Stimulated activated CD8-positive, alpha-beta memory T cell treated with anti-CD3 and anti-CD28 coated beads, Interleukin-2, amount 100 ng/mL, for 48 hours (primary cell): ENCODE data around the gene RABGGTA.
"Not testable (repeated sequence)": the region's sequence is repeated elsewhere in the genome, so short reads cannot be mapped to it uniquely, and the experiment has no call there.

ENCODE experiments used
- DNase-seq, 2 donors: peaks; one replicate each; pipeline ENCODE4 v3.0.0-alpha.2; 2020; ENCODE audit warnings: low read depth in 2 of 2

Gene RABGGTA

DNA sequence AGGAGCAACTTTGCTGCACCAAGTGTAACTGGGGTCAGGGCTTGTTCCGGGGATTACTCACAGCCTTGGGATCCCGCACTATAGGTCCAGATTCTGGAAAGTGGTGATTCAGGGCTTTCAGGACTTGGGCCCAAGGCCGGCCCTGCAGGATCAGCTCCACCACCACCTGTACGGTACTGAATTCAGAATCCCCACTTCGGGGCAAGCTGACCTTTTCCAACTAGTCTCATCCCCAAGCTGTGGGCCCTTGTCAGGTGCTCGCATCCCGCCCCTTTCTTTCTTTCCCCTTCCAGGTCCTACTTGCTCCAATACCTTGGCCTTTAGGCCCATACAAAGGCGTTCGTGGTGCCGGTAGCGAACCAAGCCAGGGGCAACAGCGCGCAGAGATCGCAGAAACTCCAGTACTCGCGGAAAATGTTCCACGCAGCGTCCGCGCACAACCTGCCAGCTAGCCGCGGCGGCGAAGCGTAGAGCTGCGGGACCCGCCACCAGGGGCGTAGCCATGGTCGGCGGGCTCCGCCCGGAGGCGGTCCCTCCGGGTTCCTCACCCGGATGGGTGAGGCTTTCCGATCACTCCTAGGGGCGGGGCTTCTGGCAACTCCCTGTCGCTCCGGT, 29.5 kb downstream of the RABGGTA start:
- peak; percentile 88 to 89 for DNase-seq

DNA sequence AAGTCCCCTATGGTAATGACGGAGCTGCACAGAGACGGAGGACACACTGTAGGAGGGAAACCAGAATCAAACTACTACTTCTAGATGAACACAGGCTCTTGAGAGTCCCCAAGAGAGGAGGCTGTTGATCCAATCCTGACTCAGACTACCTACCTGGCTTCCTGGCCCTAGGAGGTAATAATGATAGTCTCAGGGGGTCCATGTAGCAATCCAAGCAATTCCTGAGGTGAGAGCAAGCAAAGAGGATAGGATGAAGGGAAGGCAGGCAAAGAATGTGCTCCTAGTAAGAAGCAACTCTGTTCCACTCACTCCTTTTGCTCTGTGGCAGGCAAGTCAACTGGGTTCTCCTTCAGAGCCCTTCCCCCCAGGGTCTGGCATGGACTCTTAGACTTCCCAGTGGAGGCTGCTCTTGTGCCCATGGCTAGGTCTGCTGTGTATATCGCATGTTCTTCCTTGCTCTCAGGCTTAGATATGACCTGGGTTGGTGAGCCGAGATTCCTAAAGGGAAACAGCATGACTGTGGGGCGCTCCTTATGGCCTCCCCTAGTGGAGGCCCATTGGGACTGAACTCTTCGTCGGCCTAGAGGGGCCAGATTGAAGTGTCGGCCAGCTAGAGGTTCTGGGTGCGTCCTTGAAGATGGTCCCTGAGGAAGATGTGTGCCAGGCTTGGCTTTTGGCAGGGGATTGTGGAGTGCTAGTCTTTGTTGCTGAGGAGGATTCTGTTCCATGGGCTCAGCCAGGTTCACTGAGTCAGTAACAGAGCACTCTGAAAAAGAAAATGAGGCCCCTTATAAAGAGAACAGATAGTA, 31.1 kb downstream of the RABGGTA start:
- no peak for DNase-seq

DNA sequence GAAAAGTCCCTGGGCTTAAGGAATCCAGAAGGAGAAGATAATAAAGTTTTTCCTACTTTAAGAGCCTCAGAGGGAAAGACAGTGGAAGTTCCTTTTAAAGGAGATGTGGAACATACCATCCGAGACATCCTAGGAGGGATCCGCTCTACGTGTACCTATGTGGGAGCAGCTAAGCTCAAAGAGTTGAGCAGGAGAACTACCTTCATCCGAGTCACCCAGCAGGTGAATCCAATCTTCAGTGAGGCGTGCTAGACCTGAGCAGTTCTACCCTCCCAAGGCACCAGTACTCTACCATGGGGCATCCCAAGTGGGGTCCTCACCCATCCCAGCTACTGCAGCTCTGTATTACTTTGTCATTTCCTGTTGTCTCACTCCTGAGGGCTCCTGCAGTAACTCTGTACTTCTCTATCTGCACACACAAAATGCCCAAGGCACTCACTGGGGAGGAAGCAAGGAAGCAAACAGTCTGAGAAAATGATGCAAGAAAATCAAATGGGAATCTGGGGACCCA, 32.8 kb downstream of the RABGGTA start:
- no peak for DNase-seq

DNA sequence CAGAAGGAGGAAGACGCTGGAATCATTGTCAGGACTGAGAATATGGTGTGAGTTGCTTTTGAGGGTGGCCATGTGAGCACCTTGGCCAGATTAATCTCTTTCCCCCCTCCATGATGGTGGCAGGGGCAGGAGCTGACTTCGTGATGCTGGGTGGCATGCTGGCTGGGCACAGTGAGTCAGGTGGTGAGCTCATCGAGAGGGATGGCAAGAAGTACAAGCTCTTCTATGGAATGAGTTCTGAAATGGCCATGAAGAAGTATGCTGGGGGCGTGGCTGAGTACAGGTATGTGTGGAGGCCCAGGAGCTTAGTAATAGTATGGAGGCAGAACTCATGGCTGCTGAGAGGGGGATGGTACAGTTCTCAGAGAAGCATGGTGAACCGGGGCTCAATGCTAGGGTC, 33.3 kb downstream of the RABGGTA start:
- DNase-seq: no peak

DNA sequence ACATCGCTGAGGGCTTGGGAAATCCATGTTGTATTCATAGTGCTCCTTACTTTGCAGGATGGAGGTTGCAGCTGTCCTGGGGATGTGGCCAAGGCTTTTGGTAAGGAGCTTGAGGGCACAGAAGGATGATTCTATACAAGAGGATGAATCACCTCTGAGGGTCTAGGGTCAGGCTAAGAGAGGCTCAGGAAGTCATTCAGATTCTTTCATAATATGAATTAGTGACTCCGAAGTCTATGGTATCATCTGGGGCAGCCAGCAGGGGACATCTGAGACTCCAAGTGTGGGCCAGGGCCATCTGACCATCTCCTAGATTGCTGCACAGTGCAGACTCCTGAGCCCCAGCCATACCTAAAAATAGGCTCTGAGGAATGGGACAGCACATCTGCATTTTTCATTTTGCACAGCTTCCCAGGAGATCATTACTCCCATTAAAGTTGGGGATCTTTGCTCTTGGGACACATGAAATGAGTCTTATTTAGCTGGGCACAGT, 33.9 kb downstream of the RABGGTA start:
- DNase-seq: no peak

DNA sequence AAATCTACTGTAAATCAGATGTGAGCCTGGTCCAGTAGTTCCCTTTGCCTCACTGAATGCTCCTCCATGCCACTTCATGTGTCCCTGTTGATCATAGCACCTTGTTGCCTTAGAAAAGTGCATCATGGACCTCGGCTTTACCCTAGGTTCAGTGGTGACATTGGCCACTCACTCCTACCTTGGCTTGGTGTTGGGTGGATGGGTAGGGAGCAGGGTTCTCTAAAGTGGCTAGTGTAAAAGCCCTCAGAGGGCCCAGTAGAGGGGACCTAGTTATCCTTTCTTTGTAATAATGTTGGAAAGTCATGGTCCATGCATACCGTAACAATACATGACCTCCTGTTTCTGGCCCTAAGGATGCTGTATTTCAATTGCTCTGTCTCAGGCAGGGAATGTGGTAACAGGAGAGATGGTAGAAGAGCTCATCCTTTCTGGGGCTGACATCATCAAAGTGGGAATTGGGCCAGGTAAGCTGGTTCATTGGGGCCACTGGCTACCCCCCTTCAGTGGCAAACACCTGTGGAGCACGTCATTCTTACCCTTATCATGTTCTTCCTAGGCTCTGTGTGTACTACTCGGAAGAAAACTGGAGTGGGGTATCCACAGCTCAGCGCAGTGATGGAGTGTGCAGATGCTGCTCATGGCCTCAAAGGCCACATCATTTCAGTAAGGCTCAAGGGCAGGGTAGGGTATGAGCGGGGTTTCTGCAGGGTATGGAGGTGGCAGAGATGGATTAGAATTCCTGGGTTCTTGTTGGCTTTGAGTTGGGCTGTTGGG, 34.5 kb downstream of the RABGGTA start:
- DNase-seq: no peak

DNA sequence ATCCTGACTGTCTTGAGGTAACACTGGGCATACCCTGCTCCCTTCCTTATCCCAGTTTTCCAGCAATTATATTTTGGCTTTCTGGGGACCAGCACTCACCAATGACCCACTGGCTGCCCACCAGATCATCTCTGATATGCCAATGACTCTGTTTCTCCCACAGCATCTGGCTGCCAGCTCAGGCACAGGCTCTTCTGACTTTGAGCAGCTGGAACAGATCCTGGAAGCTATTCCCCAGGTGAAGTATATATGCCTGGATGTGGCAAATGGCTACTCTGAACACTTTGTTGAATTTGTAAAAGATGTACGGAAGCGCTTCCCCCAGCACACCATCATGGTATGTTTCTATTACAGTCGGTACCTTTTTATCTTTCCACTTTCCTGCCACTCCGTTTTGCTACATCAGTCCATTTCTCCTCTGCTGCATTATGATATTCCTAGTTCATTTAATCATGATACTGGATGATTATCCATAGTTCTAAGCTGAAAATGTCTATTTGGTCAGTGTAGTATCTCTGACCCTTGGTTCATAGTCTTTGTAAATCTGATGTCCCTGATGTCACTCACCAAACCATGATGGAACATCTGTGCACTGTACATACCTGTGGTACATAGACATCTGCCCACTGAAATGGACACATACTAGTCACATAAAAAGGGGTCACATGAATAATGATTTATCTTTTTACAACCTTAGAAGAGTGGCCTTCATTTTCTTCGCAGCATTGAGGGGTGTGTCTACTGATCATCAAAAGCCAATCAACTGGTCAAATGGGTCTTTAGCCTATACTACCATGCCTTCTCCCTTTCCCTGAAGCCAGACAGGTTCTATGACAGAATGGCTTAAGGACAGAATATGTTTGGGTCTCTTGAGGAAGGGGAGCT, 35.4 kb downstream of the RABGGTA start:
- no peak for DNase-seq

DNA sequence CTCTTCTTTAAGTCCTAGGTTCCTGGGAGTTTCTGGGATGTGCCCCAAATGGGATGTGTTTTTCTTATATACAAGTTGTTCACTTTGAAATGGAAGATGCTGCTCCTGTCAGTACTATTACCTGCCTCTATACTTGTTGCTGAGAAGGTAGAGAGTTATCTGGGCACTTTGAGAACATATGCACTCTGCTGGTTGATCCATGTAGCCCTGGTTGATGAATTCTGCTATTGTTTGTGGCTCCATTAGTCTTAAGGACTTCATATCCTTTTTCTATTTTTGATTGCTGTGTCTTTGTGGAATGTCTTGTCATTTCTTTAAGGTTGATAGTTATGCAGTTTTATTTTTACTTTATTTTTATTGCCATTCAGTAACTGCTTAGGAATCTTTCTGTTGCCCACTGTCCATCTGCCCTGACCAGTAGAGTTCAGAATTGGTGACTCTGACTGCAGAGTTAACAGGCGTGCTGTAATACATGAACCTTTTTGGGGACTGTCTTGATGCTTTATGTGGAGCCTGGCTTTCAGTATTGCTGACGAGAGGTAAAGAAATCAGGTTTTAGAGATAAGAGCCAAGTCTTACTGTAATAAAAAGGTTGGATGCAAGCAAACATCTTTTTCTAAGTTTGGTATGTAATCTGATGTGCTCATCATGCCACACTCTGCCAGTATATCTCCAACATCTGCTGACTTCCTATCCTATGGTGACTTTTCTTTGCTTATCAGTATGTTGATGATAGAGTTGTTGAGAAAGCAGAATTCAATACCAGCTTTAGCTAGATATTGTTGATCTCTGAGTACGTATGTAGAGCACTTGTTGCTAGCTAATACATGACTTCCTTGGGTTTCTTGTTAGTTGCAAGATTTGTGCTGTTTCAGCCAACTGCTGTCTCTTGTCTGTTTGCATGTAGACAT, 37.0 kb downstream of the RABGGTA start:
- no peak for DNase-seq

DNA sequence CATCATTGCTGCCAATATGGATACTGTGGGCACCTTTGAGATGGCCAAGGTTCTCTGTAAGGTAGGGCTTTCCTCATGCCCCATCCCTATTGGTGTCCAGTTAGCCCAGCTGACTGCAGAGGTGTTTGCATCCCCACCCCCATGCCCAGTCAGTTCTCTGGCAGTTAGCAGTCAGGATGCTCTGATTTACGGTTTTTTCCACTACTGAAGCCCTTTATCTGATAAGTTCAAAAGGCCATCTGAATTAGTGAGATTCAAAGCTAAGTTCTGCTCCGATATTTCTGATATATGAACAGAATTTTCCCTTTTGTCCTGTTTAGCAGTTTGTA, 37.9 kb downstream of the RABGGTA start:
- DNase-seq: no peak

DNA sequence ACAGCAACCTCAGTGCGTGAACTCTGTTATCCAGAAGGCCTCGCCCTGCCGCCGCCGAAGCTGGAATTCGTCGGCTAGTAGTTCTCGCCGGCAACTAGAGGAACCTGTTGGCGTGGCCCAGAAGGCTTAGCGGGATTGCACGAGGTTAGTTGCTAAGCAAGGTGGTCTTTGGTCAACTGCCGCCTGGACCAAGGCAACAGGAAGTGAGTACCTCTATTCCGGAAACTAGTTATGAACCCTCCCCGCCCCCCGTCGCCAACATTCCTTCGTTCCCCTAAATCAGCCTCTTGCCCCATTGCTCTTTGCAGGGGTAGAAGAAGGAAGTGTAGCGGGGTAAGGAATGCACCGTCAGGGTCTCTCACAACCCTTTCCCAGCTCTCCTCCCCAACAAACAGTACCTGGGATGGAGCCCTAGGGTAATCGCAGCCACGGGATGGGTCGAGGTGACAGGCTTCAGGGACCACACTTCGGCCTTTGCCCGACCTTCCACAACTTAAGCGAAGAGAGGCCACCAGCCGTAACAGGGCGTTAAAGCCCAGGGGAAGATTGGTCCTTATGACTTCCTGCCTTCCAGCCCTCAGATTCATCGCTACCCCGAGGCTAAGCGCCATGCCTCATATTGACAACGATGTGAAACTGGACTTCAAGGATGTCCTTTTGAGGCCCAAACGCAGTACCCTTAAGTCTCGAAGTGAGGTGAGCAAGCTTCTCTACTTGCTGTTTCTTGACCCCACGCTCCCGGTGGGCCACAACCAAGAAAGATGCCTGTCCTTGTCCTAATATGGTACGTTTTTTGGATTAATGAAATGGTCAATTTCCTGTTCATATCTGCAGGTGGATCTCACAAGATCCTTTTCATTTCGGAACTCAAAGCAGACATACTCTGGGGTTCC, 38.5 kb downstream of the RABGGTA start, which contains the start of gene GMPR2:
Gene GMPR2, plus strand, starts transcription at position 285 of the 893 bp plus-strand sequence. Its CDS starts 325 bp downstream, at position 610.
- peak in 1 of 2 donors; percentile 29 for DNase-seq

DNA sequence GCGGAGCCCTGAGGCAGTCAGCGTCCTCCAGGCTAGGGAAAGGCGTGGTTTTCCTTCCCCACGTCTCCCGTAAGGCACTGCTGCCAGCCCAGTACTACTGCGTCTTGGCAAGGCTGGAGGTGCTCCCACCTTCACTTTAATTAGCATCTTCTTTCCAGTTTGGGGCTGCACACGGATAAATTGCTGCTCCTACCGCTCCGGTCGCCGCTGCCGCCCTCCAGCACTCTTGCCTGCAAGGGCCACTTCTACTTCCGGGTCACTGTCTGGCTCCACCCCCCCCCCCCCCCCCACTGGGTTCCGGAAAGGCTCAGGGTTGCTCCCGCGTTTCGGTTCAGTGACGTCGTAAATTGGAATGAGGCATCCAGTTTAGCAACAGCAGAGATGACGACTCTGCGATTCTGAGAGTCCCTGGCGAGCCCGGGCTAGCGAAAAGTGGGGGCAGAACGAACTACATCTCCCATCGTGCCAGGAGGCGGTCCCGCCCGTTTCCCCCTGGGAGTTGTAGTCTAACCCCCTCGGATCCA, 39.2 kb downstream of the RABGGTA start, which contains the start of gene NEDD8:
Gene NEDD8, minus strand, starts transcription at position 247 of the 524 bp plus-strand sequence. Its CDS starts 100 bp downstream, at position 147.
- DNase-seq: peak; percentile 73 to 85

DNA sequence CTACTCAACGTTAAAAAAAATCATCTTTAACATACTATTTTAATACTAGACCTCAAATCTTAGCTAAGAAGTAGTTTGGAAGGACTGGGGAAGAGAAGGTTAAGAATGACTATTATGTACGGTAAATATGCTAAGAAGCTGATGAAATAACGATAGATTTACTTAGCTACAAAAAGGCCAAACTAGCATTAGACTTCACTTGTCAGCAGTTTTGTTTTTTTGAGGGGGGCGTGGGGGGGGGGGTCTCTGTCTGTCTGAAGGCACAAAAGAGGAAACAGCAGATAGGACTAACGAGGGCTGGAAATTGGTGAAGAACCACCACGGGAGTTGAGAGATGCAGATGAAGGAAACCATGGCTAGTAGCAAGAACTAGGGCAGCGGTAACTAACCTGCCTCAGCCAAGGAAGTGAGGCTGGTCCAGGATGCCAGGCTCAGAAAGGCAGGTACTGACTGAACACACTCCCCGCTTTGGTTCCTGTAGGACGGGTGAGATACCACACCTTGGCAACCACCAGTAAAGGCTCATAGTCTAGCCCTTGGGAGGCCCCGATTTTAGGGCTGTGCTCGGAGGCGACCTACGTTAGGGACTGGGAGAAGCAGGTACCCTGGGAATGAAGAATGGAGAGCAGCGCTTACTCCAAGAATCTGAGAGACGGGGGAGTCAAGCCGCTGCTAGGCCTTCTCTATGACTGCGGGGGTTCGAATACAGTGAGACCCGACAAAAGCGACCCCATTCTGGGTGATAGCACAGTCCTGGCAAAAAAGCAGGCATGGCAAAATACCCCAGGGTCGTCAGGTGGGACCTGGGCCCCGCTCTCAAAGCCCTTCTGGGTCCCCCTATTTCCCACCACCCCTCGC, 39.9 kb downstream of the RABGGTA start:
- no peak for DNase-seq

DNA sequence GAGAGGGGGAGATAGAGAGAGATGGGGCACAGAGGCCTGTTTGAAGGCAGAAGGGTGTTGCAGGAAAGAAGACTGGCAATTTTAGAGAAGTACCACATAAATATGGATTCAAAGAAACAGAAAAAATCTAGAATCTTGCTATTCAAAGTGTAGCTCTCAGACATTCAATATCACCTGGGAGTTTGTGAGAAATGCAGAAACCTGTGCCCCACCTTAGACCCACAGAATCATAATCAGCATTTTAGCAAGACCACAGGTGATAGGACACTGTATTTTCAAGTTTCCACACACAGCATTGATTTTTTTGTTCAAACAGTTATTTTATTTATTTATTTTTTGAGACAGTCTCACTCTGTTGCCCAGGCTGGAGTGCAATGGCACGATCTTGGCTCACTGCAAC, 42.5 kb downstream of the RABGGTA start:
- no peak for DNase-seq

DNA sequence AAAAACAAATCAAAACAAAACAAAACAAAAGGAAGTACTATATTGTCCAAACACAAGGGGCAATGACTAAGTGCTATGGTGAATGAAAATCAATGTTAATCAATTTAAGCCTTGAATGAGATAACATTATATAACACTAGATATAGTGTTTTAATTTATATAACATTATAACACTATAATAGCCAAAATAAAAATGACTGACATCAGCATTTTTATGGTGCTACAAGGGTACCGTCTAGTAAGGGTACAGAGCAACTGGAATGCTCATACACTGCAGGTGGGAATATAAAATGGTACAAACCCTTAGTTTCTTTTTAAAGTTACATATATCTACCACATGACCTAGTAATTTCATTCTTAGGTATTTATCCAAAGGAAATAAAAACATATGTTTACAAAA, 44.9 kb downstream of the RABGGTA start:
- no peak for DNase-seq

DNA sequence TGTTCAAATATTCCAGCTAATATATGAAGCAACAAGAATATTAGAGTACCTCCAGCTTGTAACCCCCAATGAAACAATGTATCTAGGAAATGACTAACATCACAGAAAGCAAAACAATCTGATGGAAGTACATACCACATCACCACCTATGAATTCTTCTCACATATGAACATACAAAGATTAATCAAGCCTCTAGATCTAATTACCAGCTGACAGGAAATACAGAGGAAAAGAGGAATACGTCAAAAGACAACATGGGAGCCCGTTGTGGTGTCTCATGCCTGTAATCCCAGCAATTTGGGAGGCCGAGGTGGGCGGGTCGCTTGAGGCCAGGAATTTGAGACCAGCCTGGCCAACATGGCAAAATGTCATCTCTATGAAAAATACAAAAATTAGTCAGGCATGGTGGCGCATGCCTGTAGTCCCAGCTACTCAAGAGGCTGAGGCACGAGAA, 46.8 kb downstream of the RABGGTA start:
- DNase-seq: no peak

DNA sequence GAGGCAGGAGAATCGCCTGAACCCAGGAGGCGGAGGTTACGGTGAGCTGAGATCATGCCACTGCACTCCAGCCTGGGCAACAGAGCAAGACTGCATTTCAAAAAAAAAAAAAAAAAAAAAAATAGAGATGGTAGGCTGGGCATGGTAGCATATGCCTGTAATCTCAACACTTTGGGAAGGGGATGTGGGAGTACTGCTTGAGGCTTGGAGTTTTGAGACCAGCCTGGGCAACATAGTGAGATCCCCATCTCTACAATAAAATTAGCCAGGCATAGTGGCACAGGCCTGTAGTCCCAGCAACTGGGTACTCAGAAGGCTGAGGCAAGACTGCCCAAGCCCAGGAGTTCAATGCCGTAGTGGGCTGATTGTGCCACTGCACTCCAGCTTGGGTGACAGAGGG, 48.4 kb downstream of the RABGGTA start:
- DNase-seq: not testable (repeated sequence)

DNA sequence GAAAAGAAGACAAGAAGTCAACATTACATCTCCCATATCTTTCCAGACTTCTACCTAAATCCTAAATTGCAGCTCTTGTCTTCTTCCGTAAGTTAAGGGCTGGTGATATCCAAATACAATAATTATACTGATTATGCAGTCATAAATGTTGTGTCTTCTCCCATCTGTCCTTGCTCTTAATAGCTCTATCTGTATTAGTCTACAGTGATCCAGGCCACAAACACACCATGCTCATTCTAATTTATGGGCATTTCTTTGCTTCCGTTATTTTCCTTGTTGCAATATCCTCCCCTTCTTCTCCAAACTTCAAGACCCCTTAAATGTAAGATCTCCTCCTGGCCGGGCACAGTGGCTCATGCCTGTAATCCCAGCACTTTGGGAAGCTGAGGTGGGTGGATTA, 51.9 kb downstream of the RABGGTA start:
- no peak for DNase-seq

DNA sequence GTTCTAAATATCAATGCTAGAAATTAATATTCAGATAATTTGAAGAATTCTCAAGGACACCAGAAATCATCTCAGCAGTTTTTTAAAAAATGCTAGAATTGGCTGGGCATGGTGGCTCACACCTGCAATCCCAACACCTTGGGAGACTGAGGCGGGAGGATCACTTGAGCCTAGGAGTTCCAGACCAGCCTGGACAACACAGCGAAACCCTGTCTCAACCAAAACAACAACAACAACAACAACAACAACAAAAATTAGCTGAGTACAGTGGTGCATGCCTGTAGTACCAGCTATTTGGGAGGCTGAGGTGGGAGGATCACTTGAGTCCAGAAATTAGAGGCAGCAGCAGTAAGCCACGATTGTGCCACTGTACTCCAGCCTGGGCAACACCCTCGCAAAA, 52.3 kb downstream of the RABGGTA start:
- no peak for DNase-seq
